HG03135 (cell line): Measurements from ENCODE around the gene AFTPH.

ENCODE experiments used
- ATAC-seq: cut with Tn5 transposase; IDR thresholded peaks from one replicate; pipeline ENCODE4 v1.9.1; 2021; ENCODE audit warnings: mild to moderate bottlenecking, moderate library complexity; ENCODE audit not compliant: unreplicated experiment

AFTPH gene

DNA sequence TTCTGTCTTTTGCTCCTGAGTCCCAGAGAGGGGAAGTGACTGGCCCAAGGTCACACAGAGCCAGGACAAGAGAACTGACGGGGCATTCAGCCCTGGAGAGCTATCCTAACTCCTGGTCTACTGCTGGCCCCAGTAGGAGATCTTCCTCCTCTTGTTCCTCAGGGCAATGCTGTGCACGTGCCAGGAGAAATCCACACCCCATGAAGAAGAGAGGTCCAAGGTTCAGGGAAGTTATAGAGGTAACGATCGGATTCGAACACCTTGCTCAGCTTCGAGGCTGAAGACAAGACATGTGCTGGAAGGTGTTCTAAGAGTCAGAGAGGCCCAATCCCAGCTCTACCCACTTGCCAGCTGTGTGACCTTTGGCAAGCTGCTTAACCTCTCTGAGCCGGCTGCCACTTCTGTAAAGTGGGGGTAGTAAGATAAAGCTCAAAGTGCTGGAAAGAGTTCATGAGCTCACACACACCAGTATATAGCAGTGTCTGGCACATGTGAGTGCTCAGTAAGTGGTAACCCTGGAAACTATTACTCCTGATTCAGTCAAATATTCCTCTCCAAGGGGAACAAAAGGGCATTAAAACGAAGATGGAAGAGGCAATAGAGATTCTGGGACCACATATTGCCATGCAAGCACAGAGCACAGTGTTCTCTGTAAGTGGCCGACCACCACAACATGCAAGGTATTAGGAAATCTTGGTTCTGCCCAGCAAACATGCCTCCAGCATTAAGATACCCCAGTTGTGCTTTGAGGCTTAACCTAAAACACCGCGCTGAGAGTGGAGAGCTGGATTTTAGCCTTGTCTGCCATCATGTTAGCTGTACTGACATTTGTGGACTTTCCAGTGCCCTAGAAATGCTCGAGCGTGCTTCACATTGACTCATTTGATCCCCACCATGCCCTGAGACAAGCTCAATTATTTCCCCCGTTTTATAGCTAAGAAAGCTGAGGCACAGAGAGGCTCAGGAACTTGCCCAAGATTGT lies 104.0 kb downstream of the AFTPH start:
- no peak for ATAC-seq

DNA sequence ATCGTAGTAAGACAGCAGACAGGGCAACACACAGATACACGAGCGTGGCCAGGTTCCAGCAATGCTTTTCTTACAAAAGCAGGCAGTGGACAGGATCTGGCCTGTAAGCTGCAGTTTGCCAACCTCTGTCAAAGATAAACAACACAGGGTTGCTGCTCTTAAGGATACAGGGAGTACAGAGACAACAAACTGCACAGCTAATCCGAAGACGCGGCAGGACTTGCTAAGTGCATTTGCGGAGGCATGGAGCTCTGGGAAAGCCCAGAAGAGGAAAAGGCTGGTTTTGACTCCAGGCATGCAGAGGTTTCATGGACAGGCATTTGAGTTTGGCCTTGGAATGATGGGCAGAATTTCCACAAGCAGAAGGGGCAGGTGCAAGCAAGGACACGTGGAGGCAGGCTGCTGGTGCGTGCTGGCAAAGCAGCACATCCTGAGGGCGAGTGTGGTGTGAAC lies 105.2 kb downstream of the AFTPH start:
- no peak for ATAC-seq

DNA sequence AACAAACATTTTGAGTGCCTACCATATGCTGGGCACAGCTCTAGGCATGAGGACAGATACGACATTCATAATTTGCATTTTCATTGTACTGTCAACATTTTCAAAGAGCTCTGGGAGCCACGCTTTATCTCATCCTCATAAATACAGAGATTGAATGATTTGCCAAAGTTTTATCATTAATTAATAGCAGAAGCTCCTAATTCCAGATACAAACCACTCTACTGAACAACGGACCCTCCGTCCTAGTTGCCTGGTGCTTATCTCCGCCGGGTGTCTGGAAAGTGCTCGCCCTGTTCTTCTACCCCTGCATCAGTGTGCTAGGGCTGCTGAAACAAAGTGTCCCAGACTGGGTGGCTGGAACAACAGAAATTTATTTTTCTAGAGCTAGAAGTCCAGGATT lies 105.7 kb downstream of the AFTPH start:
- no peak for ATAC-seq

DNA sequence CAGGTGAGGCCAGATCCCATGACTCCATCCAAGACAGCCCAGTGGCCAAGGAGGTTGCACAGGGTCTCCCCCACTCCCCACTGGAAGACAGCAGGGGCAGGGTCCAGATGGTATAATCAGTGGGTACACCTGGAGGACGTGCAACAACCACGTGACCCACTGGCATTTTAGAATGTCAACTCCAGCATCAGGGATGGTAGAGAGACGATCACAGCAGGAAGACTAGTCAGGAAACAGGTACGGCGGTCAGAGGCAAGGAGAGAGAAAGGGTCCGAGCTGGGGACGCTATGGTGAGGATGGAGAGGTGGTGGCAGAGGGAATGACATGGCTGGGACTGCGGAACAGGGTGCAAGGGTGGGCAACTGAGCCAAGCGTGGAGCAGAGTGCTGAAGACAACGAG lies 106.6 kb downstream of the AFTPH start:
- ATAC-seq: no peak

DNA sequence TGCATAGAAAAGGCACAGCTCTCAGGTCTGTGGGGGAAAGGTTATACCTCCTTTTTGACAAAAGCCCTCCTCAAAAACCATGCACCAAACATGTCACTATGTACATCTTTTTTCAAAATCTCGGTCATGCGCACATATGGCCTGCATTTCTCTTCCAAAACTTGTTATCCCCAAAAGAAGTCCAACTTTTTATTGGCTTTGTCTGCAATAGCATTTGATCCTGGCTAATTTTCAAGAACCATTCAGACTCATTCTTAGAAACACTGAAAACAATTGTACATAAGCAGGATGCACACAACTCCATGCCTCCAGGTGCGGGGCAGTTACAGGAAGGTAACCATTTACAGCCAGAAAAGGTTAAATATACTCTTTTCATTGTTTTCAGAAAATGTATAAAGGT lies 107.6 kb downstream of the AFTPH start:
- no peak for ATAC-seq

DNA sequence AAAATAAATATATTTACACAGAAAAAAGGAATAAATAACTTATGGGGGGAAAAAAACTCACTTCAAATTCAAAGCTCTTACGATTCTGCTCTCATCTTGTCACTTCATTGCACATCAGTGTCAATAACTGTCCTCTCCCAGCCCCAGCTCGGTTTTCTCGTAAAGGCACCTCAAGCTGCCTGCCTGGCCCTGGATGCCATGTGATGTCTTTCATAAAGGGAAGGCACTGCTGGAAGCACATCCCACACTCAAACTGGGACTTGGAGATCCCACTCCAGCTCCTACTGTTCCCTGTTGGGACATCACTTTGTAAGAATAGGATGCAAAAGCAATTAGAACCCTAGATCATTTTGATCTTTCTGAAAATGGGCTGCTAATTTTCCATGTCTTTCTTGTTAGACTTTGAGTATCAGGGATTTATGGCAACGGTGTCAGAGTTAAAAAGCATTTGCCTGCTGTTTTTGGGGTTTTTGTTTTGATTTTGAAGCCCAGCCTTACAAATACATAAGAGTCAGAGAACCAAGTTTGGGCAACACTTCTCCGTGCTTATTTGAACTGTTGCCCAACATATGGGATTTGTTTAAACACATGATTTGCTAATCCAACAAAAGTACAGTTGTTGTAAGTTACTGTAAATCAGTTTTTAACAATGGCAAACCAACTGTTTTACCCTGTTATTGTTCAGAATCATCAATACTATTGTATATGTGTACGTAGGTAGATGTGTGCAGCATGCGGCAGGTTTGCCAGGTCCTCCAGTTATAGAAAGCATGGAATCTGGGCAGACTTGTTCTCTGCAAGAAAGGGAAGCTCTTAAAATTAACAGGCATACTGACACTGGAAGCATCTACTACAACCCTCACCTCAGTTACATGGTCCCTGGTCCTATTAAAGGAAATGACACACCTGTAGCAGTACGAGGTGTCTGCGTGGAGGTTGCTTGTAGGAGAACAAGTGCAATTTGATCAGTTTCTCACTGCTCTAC lies 109.0 kb downstream of the AFTPH start:
- ATAC-seq: no peak

DNA sequence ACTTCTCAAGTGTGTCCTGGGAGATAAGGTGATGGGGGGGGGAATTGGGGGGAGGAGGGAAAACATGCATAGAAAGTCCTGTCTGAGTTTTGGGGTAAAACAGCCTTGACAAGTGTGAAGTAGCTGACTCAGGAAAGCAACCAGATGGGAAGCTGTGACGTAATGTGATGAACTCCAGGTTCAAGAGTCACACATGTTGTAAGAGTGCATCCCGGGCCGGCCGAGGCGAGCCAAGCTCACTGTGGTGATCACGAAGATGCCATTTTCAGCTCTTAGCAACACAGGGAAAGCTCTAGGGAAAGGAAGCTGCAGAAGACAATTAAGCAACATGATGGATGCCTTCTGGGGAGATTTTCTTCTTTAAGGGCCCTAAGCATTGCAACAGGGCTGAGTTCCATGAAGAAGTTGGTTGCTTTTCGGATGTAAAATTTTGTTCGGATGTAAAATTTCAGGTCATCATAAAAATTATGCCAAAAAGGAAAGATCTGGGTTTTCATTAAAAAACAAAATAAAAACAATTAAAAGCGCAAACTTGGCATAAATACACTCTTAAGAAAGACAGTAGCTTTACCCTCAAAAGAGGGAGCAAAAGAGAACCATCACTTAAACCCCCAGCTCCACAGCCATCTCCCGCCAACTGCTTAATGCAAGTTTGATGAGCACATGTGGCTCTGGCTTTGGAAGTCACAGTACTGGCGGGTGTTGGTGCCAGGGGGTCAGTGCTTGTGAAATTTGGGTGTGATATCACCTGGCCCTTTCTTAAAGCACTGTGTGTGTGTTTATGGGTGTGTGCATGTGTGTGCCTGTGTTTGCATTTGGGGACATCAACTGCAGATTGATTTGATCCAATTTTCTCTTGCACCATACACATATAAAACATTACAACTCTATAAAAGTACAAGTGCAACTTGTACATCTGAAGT lies 110.5 kb downstream of the AFTPH start:
- no peak for ATAC-seq

DNA sequence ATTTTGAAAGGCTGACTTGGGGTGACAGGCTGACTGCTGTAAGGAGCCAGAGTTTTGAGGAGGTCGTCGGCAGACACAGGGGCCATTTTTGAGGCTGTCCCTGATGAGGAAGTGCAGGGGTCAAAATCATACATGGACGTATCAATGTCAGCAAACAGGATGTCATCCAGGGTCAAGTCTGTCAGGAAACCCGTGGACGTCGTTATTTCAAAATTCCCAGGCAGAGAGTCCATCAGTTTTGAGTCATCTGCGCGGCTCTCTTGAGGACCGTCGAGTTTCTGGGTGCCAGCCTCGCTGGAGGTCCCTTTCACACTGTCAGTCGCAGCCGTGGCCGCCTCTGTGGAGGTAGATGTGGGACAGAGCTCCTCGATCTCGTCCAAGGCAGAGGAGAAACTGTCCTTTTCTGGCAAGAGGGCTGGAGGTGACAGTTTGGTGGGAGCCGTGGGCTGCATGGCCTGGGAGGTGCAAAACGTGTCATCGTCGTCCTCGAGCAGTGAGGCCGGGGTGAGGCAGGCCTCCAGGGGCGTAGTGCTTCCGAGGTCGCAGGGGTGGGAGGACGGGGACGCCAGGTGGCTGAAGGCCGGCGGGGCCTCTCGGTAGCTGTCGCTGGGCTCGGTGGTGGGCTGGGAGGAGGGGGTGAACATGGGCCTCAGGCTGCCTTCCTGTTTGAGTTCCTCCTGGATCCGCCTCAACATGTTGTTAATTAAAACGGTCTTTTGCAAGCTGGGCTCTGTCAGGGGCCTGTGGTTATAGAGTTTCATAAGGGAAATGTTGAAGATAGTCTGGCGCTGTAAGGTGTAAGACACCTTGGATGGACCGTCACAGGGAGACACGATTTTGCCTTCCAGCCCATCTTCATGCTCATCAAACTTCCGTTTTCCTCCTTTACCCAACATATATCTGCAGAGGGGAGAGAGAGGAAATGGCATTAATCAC lies 112.1 kb downstream of the AFTPH start:
- peak; percentile 62 for ATAC-seq

DNA sequence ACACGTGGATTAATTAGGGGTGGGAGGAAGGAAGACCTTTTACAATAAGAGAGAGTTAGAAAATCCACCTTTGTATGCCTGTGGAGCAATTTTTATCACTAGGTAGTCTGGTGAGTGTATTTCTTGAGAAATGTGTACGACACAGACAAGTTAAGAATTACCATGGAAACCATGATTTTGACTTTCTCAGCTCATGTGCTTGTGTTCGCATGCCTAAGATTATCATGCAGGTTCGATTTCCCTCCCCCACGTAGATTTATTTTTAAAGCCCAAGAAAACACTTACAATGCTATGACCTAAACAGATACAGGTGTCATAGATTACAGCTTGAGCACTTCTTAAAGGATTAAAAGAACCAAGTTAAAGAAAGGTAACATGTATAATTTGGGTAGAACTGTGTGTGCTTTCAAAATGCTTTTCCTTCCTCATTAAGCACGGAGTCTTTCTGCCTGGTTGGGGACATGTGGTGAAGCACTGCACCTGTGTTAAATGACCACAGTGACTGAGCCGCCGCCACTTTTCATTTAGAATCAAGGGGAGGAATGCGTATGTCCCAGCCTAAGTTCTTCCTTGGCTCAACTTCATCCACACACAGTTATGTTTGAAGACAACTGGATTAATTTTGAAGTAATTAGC lies 113.0 kb downstream of the AFTPH start:
- peak; percentile 51 for ATAC-seq

DNA sequence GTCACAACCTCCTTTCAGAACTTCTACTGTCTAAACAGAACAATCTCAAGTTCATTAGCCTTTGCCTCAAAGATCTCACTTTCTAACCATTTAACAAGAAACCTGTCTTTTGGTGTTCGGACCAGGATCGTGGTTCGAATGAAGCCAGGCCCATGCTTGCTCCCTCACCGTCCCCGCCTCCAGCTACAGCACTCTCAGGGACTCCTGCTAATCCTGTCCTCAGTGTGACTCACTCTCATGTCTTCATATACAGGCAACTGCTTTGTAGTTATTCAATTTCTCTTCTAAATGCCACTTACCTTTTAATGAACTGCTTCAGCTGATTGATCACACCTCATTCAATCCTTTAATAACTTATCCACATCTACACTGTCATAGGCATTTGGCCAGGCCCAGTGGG lies 113.8 kb downstream of the AFTPH start:
- ATAC-seq: no peak

DNA sequence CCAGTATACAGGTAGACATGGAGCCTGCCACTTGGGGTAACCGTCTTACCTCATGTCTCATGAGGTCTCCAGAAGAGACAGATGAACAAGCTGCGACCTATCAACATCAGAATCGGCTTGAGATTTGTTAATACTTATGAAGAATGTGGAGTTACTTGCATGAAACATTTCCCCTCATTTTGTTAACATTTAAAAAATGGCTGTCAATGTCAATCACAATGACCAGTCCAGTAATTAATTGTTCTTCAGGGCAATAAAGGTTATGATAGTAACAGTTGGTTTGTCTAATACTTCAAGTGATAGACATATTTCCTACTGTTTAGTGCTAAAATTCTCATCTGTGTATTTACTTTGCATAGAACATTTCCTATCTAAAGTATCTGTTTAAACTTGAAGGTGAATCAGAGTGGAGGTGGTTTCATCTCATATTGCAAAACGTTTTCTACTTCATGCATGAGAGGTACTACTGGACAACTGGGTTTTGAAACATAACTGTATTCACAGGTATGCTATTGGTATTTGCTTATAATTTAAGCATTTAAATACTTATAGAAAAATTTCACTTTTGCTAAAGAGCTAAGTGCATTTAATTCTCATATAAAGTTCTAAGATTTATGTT lies 114.5 kb downstream of the AFTPH start:
- ATAC-seq: no peak

DNA sequence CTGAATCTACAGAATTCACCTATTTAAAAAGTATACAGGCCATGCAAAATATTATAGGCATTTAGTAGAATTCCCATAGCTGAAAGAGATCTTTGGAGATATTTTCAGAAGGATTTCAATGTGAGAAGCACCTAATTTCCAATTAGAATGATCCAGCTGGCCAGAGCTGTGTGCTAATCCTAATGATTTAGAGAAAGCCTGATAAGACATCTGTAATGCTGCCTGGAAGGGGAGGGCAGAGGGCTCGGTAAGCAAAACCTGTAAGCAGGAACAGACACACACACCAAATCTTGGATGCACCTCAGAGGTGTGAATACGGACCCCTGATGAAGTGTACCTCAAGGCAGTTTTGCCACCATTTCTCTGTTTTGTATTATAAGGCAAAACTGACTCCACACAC lies 115.6 kb downstream of the AFTPH start:
- ATAC-seq: no peak

DNA sequence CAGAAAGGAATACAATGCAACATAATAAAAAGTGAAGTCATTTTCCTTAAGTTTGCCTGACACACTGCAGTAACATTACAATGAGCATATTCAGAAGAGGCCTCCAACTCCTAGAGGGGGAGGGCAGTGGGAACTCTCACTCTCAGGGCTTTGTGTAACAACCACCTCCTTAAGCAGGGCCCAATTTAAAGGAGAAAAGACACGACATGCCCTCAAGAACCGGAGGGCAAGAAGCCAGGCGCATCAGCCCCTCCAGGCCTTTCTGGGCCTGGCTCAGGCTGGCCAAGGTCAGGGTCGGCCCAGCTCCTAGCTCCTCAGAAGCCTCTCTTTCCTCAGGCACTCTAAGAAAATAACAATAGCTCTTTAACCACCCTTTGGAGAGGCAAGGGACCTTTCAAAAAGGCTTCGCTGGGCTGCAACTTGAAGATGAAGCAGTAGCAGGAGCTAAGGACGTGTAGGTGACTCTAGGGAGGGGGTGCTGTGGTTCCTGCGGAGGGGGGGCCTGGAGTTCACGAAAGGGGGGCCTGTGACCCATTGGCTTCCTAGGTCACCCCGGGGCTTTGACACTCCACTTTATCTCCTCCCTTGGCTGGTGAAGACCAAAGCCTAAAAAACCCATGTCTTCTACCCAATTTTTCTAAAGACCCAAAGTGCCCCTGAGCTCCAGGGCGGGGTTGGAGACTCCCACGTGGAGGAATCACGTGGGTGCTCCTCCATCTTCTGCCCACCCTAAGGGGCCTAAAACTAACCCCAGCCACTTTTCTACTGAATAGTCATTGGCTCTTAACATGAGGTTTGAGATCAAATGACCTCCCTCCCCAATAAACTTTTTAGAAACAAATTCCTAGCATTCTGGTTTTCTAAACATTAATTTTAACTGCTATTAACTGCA lies 116.3 kb downstream of the AFTPH start:
- no peak for ATAC-seq

DNA sequence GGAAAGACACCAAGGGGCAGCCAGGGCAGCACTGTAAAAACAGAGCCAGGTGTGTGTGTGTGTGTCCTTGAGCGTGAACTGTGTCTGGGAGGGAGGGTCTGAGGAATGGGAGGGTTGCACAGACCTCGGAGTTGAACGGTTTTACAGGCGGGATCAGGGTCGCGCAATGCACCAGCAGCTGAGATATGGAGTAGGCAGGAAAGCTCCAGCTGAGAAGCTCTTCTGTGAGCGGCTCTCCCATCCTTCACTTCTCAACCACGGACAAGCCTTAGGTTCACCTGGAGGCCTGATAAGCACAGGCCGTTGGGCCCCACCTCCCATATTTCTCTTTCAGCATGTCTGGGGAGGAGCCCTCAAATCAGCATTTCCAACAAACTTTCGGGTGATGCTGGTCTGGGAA lies 117.5 kb downstream of the AFTPH start:
- ATAC-seq: no peak
